HS-27A (cell line): ENCODE results near the gene N4BP3.

Experiments
- DNase-seq: peaks from one replicate; pipeline ENCODE4 v3.0.0-alpha.2; 2012; ENCODE audit warnings: low read depth, missing footprints

The N4BP3 gene

DNA sequence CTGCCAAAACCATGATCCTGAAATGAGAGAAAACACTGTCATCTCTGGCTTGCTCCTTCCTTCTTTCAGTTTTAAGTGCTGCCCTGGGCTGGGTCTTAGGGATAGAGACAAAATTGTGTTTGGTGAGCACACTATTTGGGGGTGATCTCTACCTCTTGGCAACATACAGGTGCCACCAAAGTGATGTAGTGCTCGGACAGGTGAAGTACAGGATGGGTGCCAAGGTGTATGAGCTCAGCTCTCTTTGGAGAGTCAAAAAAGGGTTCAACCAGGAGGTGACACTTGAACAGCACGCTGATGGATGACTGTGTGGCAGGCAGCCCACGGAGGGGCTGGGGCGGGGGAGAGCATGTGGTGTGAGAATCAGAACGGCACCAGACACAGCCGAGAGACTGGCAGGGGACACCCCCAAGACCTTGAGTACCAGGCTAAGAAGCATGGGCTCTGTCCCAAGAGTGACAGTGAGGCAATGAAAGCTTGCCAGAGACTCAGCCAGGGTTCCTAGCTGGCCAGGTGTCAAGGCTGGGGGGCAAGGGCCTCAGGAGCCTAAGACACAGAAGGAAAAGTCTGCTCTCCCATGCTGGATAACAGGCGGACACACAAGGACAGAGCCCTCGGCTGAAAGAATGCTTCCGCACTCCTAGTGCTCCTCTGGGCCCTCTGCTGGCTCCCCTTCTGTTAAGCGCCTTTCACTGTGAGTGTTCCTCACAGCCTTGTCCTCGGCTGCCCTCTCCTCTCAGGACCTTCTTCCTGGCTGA, 37.8 kb downstream of the N4BP3 start:
- no peak for DNase-seq

DNA sequence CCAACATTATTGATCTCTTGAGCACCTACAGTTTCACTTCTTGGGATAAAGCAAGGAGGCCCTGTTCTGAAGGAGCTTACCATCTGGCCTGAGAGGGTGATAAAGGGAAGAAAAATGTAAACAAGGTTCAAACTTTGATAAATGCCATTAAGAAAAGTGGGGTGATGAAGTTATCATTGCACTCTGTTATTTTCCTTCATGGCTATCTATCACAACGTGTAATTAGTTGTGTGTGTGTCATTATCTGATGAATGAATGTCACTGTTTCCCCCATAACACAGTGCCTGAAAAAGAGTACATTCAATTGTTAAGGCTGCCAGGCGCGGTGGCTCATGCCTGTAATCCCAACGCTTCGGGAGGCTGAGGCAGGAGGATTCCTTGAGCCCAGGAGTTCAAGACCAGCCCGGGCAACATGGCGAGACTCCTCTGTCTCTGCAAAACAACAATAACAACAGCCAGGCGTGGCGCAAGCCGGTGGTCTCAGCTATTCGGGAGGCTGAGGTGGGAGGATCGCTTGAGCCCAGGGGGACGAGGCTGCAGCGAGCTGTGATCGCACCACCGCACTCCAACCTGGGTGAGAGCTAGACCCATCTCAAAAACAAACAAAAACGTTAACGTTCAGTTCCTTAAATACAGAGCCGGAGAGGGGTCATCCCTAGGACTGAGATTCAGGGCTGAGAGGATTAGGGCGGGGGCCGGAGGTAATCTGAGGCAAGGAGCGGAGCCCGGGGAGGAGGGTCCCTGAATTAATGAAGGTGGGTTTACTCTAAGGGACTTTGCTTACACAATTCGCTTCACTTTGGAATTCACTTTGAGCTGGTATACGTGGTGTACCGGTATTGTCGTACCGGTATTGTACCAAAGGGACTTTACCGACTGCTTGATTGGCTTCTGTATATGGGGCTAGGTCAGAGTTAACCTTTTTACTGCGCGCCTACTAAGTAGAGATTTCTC, 39.4 kb downstream of the N4BP3 start:
- DNase-seq = no peak

DNA sequence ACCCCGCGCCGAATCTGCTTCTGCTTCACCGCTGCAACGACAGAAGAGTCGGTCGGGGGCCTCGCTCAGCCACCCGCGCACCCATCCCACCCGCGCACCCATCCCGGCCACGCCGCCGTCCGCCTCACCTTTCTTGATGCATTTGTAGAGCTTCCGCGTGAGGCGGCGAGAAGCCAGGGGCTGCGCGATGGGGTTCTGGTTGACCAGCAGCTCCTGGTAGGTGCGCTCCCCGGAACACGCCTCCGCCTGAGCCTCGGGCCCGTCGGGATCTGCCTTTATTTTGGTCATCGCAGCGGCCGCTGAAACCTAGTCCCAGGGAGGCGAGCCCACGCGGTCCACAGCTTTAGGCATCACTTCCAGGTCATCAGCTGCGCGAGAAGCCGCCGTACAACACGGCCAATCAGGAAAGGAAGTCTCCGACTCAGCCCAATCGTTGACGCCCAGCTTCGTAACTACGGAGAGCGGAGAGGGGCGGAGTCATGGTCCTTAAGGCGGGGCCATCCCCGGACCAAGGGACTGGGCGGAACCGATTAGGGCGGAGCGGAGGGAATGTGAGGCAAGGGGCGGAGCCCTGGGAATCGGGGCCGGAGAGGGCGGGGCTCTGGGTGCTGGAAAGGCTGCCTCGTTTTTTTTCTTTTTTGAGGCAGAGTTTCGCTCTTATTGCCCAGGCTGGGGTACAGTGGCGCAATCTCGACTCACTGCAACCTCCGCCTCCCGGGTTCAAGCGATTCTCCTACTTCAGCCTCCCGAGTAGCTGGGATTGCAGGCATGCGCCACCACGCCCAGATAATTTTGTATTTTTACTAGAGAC, 40.4 kb downstream of the N4BP3 start, which contains the start of gene NHP2:
NHP2 (minus strand) TSS at position 356 of the 811 bp plus-strand sequence; CDS start at position 288, 68 bp downstream.
- peak; percentile 77 for DNase-seq

DNA sequence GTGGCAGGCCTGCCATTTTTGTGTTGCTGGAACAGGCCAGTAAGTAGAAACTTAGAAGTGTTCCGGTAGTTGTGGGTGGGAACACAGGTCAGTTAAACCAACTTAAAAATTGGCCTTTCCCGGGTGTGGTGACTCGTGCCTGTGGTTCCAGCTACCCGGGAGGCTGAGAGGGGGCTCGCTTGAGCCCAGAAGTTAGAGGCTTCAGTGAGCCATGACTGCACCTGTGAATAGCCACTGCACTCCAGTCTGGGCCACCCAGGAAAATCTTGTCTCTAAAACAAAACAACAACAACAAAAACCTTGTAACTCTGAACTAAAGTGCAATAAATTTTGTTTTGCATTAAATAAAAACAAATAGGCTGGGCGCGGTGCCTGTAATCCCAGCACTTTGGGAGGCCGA, 41.7 kb downstream of the N4BP3 start:
- no peak for DNase-seq

DNA sequence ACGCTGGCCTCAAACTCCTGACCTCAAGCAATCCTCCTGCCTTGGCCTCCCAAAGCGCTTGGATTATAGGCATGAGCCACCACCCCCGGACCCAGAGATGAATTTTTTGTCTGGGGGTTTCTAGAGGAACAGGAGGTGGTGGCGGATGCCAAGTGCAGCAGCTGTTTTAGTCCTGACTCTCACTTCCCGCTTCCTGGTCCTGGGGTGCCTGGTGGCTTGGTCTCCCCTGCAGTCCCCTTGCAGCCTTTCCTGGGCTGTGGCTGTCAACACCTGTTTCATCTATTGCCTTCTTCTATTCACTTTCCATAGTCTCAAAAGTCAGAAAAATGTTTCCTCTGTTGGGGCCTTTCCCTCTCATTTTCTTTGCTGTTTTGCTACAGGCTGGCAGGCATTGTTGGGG, 46.8 kb downstream of the N4BP3 start:
- no peak for DNase-seq

DNA sequence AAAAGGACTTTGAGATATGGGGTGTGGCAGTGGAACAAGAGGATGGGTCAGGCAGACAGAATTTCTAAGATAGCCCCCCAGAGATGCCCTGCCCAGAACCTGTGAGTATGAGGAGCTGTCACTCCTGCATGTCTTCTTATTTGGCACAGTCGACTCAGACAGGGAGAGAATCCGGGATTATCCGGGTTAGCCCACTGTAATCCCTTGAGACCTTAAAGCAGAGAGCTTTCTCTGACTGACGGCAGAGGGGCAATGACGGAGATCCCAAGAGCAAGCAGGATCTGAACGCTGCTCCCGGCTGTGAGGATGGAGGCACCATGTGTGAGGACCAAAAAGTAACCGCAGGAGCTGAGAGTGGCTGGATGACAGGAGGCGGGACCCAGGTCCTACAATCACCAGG, 49.1 kb downstream of the N4BP3 start:
- no peak for DNase-seq

DNA sequence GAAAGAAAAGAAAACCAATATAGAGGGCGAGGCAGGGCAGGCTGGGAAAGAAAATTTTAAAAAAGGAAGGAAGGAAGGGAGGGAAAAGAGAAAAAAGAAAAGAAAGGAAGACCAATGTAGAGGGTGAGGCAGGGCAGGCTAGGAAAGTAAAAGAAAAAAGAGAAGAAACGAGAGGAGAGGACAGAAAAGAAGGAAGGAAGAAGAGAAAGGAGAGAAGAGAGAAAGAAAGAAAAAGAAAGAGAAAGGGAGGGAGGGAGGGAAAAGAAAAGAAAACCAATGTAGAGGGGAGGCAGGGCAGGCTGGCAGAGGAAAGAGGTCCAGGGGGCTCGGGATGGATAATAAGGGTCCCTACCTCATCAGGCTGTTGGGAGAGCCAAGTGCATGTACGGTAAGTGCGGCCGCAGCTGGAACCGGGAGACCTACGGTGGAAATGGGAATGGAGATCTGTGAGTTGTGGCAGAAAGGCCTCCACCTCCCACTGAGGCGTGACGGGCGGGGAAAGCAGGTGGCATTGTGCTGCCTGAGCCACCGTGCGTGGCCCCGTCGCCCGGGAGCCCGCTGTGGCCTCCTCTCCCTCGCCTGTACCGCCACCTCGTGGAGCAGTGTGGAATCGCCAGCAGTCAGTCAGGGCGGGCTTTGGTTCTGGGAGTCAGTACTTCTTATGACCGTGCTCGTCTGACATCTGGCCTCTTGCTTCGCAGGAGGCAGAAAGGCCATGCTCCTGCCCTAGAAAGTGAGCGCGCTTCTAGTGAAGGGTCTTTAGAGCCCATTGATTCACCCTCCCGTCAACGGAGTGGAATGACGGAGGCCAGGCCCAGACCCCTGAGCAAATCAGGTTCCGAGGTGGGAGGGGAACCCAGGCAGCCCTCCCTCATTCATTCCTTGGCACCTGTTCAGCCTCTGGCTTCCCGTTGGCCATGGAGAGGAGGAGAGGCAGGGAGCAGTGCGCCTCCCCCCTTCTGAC, 50.7 kb downstream of the N4BP3 start:
- DNase-seq = no peak

DNA sequence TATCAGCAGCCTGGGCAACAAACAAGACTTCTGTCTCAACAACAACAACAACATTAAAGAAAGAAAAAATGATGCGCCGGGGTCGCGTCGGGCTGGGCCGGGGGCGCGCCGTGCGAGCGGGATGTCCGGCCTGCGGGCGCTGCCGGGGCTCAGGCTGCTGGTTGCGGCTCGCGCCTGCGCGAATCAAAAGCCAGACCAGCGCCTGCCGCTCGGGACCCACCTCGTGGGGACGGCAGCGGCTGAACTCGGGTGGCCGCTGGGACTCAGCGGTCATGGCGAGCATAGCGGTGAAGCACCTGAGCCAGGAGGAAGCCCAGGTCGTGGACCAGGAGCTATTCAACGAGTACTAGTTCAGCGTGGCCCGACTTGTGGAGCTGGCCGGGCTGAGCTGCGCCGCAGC, 52.2 kb downstream of the N4BP3 start:
- DNase-seq = no peak

DNA sequence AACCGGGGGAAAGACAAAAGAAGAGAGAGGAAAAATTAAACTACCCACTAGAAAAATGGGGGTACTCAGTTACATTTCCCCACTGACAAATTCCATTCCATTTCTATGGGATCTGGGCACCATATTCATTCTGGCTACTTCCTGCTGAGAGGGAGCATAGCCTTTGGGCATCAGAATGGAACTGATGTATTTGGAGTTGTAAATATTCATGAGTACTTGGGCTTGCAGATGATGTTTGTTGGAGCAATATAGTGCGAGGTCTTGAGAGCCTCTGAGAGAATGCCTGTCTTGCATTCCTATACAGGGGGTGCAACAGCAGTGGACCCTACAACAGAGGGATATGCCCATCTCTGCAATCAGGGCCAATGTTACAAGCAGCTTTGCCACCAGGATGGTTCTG, 57.1 kb downstream of the N4BP3 start:
- DNase-seq = no peak

DNA sequence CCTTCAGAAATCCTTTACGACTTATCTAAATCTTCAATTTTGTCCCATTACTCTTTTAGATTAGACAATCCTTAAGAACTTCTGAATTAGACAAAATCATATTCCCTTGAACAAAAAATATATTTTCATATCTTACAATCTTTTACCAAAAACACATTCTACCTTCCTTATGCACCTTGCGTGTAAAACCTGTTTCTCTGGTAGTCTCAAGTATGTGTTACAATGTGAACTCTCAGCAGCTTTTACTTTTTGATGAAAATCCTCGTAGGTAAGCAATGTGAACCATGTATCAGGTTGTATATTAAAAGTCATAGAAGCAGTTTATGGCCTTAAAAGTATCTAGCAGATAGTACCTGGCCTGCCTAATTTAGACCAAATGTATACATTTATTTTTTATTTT, 61.1 kb downstream of the N4BP3 start:
- no peak for DNase-seq
